B cell (primary cell): ENCODE measurements around the gene PCSK1. TPM values are rescaled to one million over a fixed set of nuclear protein-coding genes. Genes with fewer than 3 reads are reported as not detected.

Source experiments
- ATAC-seq: fragments of 200-7000 bp; cut with Tn5 transposase; one replicate; pipeline ENCODE4 v1.10.0; 2021; ENCODE audit warnings: low read depth, mild to moderate bottlenecking, moderate number of reproducible peaks, moderate library complexity
- CTCF ChIA-PET: fragments of 350-600 bp; sonication (Branson Sonifier 250); formaldehyde crosslinking; loops from one replicate; lab custom pipeline; 2021; ENCODE audit warnings: antibody characterized with exemption, inconsistent platforms; lab: Charles Lee
- POLR2A ChIA-PET: fragments of 350-600 bp; sonication (Branson Sonifier 250); formaldehyde crosslinking; loops from one replicate; lab custom pipeline; 2021; ENCODE audit warnings: antibody characterized with exemption; lab: Charles Lee
- DNase-seq: peaks from one replicate; pipeline ENCODE4 v3.0.0; 2013
- H2AFZ ChIP-seq: 2 replicates; pipeline ENCODE4 v1.6.1; 2012; ENCODE audit warnings: mild to moderate bottlenecking, low read depth, low read length; ENCODE audit not compliant: insufficient read depth, poor library complexity, severe bottlenecking
- H3K27ac ChIP-seq, 2 donors: 1 replicate in 1 of 2; 2 replicates in 1 of 2; pipeline ENCODE4 v1.5.1; 2012 to 2013; ENCODE audit warnings: low read length in 2 of 2, mild to moderate bottlenecking in 2 of 2, moderate library complexity in 1 of 2
- H3K27me3 ChIP-seq, 4 experiments: fragments of 200-600 bp in 1 of 4; sonication (generic) in 1 of 4; replicated peaks in 1 of 4; 1 replicate in 2 of 4; 2 replicates in 2 of 4; pipeline versions ENCODE4 v1.6.1 to v1.7.0; 2013 to 2016; ENCODE audit warnings: low read length in 3 of 4, mild to moderate bottlenecking in 2 of 4, mixed read lengths in 1 of 4, moderate library complexity in 1 of 4; ENCODE audit not compliant: insufficient read depth in 4 of 4, control insufficient read depth in 3 of 4; ENCODE audit errors: control extremely low read depth in 1 of 4
- H3K36me3 ChIP-seq, 2 experiments: replicated peaks in 1 of 2; 1 replicate in 1 of 2; 2 replicates in 1 of 2; pipeline versions ENCODE4 v1.6.1 to v1.7.1; 2013; ENCODE audit warnings: low read length in 1 of 2; ENCODE audit not compliant: insufficient read depth in 2 of 2, control insufficient read depth in 1 of 2; ENCODE audit errors: control extremely low read depth in 1 of 2, extremely low read depth in 1 of 2
- H3K4me1 ChIP-seq, 2 donors: fragments of 200-600 bp in 1 of 2; sonication (generic) in 1 of 2; 1 replicate in 1 of 2; 2 replicates in 1 of 2; pipeline versions ENCODE4 v1.5.1 to v1.6.1; 2013 to 2017; ENCODE audit warnings: low read length in 2 of 2; ENCODE audit not compliant: control insufficient read depth in 2 of 2, insufficient read depth in 2 of 2
- H3K4me2 ChIP-seq: replicated peaks from 2 replicates; pipeline ENCODE3; 2012; ENCODE audit warnings: mild to moderate bottlenecking, low read depth, low read length; ENCODE audit not compliant: poor library complexity, severe bottlenecking
- H3K4me3 ChIP-seq, 5 experiments: fragments of 200-600 bp in 1 of 5; sonication (generic) in 1 of 5; 1 replicate in 3 of 5; 2 replicates in 2 of 5; pipeline versions ENCODE4 v1.5.1 to v1.7.0; 2011 to 2016; ENCODE audit warnings: low read length in 4 of 5, mild to moderate bottlenecking in 4 of 5, low read depth in 2 of 5, control low read depth in 1 of 5, moderate library complexity in 1 of 5; ENCODE audit not compliant: insufficient read depth in 1 of 5; ENCODE audit errors: control extremely low read depth in 1 of 5, extremely low read depth in 1 of 5
- H3K79me2 ChIP-seq: fragments of 200-600 bp; sonication (generic); one replicate; pipeline ENCODE4 v1.6.0; 2016; ENCODE audit warnings: low read length; ENCODE audit not compliant: control insufficient read depth, insufficient read depth
- H3K9ac ChIP-seq: fragments of 200-600 bp; sonication (generic); 2 replicates; pipeline ENCODE4 v1.6.1; 2017; ENCODE audit warnings: mild to moderate bottlenecking, low read length, moderate library complexity
- H3K9me3 ChIP-seq, 3 donors: one replicate each; pipeline versions ENCODE4 v1.6.1 to v1.7.1; 2013; ENCODE audit warnings: low read length in 2 of 3; ENCODE audit not compliant: control insufficient read depth in 2 of 3, insufficient read depth in 1 of 3; ENCODE audit errors: control extremely low read depth in 1 of 3
- H4K20me1 ChIP-seq: 2 replicates; pipeline ENCODE4 v1.6.0; 2012; ENCODE audit warnings: mild to moderate bottlenecking, low read length; ENCODE audit not compliant: insufficient read depth, control insufficient read depth, poor library complexity, severe bottlenecking
- H3K27ac Mint-ChIP-seq: one replicate; pipeline ENCODE4 v1.8.0; 2021; ENCODE audit warnings: mixed read lengths
- H3K27me3 Mint-ChIP-seq: one replicate; pipeline ENCODE4 v1.8.0; 2021; ENCODE audit warnings: mixed read lengths
- H3K4me1 Mint-ChIP-seq: one replicate; pipeline ENCODE4 v1.8.0; 2021; ENCODE audit warnings: mixed read lengths
- H3K4me3 Mint-ChIP-seq: one replicate; pipeline ENCODE4 v1.8.0; 2021; ENCODE audit warnings: mixed read lengths
- H3K9me3 Mint-ChIP-seq: one replicate; pipeline ENCODE4 v1.8.0; 2022; ENCODE audit warnings: mixed read lengths; ENCODE audit not compliant: insufficient read depth
- CTCF ChIP-seq: fragments of 200-600 bp; IDR thresholded peaks from one replicate; pipeline ENCODE4 v1.8.0; 2022; ENCODE audit warnings: antibody characterized with exemption, mild to moderate bottlenecking
- EZH2 ChIP-seq: IDR thresholded peaks from 2 replicates; pipeline ENCODE4 v1.6.1; 2012; ENCODE audit warnings: borderline replicate concordance, low read depth, mild to moderate bottlenecking, moderate library complexity, low read length; ENCODE audit not compliant: insufficient read depth, poor library complexity, severe bottlenecking
- WGBS: methylation state at CpG from one replicate; pipeline ENCODE4 v1.1.5; 2013; ENCODE audit warnings: missing lambda C conversion rate; ENCODE audit not compliant: insufficient coverage; 5-methylcytosine and 5-hydroxymethylcytosine counted together
- intact Hi-C: fragments of 100-400 bp; cut with micrococcal nuclease; formaldehyde crosslinking; loops from one replicate; pipeline ENCODE4 v1.10.0; 2022
- polyA plus RNA-seq: library from polyadenylated mRNA; depleted of rRNA; stranded (reverse); fragments of >200 nt; gene quantifications from 2 replicates; pipeline ENCODE4 v1.2.3, GENCODE V29; 2012
- total RNA-seq, 2 donors: library from RNA; stranded (reverse); fragments of 120-200 nt in 1 of 2; gene quantifications; 1 replicate in 1 of 2; 2 replicates in 1 of 2; pipeline versions ENCODE4 v1.2.3 to v1.2.4, GENCODE V29; 2013 to 2022

PCSK1 gene
- total and polyA plus RNA-seq, 2 donors (not counting 1 experiment from before 2014, with no cell fraction given): not detected

GRCh38 chr5:96387616-96388015, 45.4 kb downstream of the PCSK1 start:
- Histone ChIP-seq H3K27me3 (peaks cover 0 to 2% (median 0%) of the 10 kb centered on the region in 4 experiments), H2AFZ (no peak overlapping the region), H3K4me1 (no peaks in the 10 kb centered on the region), H3K9ac (no peak overlapping the region), H3K79me2 (no peaks in the 10 kb centered on the region), H3K36me3 (no peaks in the 10 kb centered on the region), H3K4me3 (no peak overlapping the region), H3K9me3 (no peaks in the 10 kb centered on the region), H3K27ac (no peak overlapping the region), H4K20me1 (no peaks in the 10 kb centered on the region), H3K4me2 (no peak overlapping the region)
- CTCF ChIA-PET: no interaction called here
- H3K27ac Mint-ChIP-seq: no peak overlapping the region
- WGBS: no CpG with 5 or more reads among the region's 2 CpGs
- TF ChIP-seq CTCF (no peak), EZH2 (no peak)
- ATAC-seq: no peak
- intact Hi-C loops: no loop called here
- H3K4me1 Mint-ChIP-seq: no peaks in the 10 kb centered on the region
- H3K9me3 Mint-ChIP-seq: no peaks in the 10 kb centered on the region
- peaks cover 23% of the 10 kb centered on the region for H3K27me3 Mint-ChIP-seq
- no peak for DNase-seq
- no peak overlapping the region for H3K4me3 Mint-ChIP-seq
- POLR2A ChIA-PET: no interaction called here

GRCh38 chr5:96385538-96385937, 47.5 kb downstream of the PCSK1 start:
- Histone ChIP-seq H3K4me2 (no peak overlapping the region), H3K9ac (no peak overlapping the region), H3K4me1 (no peaks in the 10 kb centered on the region), H4K20me1 (no peaks in the 10 kb centered on the region), H3K36me3 (no peaks in the 10 kb centered on the region), H3K27me3 (peaks cover 0 to 2% (median 0%) of the 10 kb centered on the region in 4 experiments), H2AFZ (no peak overlapping the region), H3K79me2 (no peaks in the 10 kb centered on the region), H3K9me3 (no peaks in the 10 kb centered on the region), H3K27ac (no peak overlapping the region), H3K4me3 (no peak overlapping the region)
- ChIA-PET CTCF (no interaction called here), POLR2A (no interaction called here)
- no peak for TF ChIP-seq CTCF
- no peak for TF ChIP-seq EZH2
- no peaks in the 10 kb centered on the region for H3K4me1 Mint-ChIP-seq
- intact Hi-C loops: no loop called here
- H3K27ac Mint-ChIP-seq: no peak overlapping the region
- no peak overlapping the region for H3K4me3 Mint-ChIP-seq
- WGBS: no CpG with 5 or more reads among the region's 1 CpG
- ATAC-seq (no peak), DNase-seq (no peak)
- H3K27me3 Mint-ChIP-seq: peaks cover 18% of the 10 kb centered on the region
- H3K9me3 Mint-ChIP-seq: no peaks in the 10 kb centered on the region
